HG02623 (cell line): Measurements from ENCODE around the gene CATSPERZ.

Source experiments
- ATAC-seq: cut with Tn5 transposase; IDR thresholded peaks from one replicate; pipeline ENCODE4 v1.9.1; 2021; ENCODE audit warnings: moderate library complexity; ENCODE audit not compliant: unreplicated experiment

Gene CATSPERZ

GRCh38 chr11:64299847-64300648 lies at the start of gene CATSPERZ:
Gene CATSPERZ, plus strand, starts transcription at chr11:64300358. Its CDS starts 53 bp downstream, at chr11:64300411.
- no peak for ATAC-seq

GRCh38 chr11:64250415-64251015 lies 49.6 kb upstream of the CATSPERZ start:
- no peak for ATAC-seq

- peak; percentile 41 for ATAC-seq
These were observed 49.0 kb upstream of the CATSPERZ start, which contains the start of gene PLCB3 for GRCh38 chr11:64251016-64251752. Gene PLCB3, plus strand, starts transcription at chr11:64251530. Its CDS starts 120 bp downstream, at chr11:64251650.

- no peak for ATAC-seq
These were observed 48.5 kb upstream of the CATSPERZ start for GRCh38 chr11:64251753-64252002.

GRCh38 chr11:64252003-64252872 lies 47.9 kb upstream of the CATSPERZ start:
- ATAC-seq, result no peak

GRCh38 chr11:64253043-64253442 lies 47.1 kb upstream of the CATSPERZ start:
- ATAC-seq, result no peak

- ATAC-seq, result no peak
These were observed 46.7 kb upstream of the CATSPERZ start for GRCh38 chr11:64253481-64253880.

GRCh38 chr11:64254326-64254725 lies 45.8 kb upstream of the CATSPERZ start:
- no peak for ATAC-seq

GRCh38 chr11:64255135-64256128 lies 44.7 kb upstream of the CATSPERZ start:
- no peak for ATAC-seq

GRCh38 chr11:64256300-64256699 lies 43.9 kb upstream of the CATSPERZ start:
- ATAC-seq, result no peak

GRCh38 chr11:64258356-64258755 lies 41.8 kb upstream of the CATSPERZ start:
- ATAC-seq, result no peak

GRCh38 chr11:64258946-64259532 lies 41.1 kb upstream of the CATSPERZ start:
- ATAC-seq, result no peak

- no peak for ATAC-seq
These were observed 40.6 kb upstream of the CATSPERZ start for GRCh38 chr11:64259533-64260067.

GRCh38 chr11:64260147-64260708 lies 39.9 kb upstream of the CATSPERZ start:
- no peak for ATAC-seq

- ATAC-seq, result no peak
These were observed 38.5 kb upstream of the CATSPERZ start for GRCh38 chr11:64261556-64262080.

- no peak for ATAC-seq
These were observed 37.7 kb upstream of the CATSPERZ start for GRCh38 chr11:64262271-64263002.

GRCh38 chr11:64263021-64263946 lies 36.9 kb upstream of the CATSPERZ start:
- no peak for ATAC-seq
